ENCODE measurements around the gene ANO7. TPM values are rescaled to one million over a fixed set of nuclear protein-coding genes. Genes with fewer than 3 reads are reported as not detected.

Gene ANO7, protein sequence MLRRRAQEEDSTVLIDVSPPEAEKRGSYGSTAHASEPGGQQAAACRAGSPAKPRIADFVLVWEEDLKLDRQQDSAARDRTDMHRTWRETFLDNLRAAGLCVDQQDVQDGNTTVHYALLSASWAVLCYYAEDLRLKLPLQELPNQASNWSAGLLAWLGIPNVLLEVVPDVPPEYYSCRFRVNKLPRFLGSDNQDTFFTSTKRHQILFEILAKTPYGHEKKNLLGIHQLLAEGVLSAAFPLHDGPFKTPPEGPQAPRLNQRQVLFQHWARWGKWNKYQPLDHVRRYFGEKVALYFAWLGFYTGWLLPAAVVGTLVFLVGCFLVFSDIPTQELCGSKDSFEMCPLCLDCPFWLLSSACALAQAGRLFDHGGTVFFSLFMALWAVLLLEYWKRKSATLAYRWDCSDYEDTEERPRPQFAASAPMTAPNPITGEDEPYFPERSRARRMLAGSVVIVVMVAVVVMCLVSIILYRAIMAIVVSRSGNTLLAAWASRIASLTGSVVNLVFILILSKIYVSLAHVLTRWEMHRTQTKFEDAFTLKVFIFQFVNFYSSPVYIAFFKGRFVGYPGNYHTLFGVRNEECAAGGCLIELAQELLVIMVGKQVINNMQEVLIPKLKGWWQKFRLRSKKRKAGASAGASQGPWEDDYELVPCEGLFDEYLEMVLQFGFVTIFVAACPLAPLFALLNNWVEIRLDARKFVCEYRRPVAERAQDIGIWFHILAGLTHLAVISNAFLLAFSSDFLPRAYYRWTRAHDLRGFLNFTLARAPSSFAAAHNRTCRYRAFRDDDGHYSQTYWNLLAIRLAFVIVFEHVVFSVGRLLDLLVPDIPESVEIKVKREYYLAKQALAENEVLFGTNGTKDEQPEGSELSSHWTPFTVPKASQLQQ
- 1 to 10 TPM in 1 of 2 donors, under 1 TPM in 1; 0.99 to 1.6 TPM for total RNA-seq

DNA sequence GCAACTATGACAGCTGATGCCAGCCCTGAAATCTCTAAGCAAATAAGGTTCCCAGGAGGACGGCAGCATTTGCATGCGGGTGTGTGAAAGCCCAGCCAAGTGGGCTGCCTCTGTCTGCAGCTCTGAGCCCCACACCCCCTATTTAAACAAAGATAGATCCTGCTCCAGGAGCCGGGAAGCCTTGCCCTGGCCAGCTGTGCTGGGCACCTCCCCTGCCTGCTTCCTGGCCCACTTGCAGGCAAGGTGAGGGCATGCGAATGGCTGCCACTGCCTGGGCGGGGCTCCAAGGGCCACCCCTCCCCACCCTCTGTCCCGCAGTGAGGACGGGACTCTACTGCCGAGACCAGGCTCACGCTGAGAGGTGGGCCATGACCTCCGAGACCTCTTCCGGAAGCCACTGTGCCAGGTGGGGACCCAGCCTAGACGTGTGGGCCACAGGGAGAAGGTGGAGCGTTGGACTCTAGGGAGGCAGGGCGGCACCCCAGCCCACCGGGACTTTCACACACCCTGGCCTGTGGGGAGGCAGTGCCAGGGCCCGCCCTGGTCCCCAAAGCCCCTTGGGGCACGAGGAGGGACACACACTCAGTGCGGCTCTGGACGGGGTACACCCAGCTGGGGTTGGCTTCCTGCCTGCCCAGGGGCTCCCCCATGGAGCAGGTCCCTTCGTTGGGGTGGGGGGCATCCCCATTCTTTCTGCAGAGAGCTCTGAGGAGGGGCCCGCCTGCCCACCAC is at the start of gene ANO7:
ANO7 (plus strand) TSS at position 317 of the 732 bp plus-strand sequence. CDS start 1,387 bp downstream, outside the sequence.
- no peak within 1 kb of the TSS for H3K4me3 ChIP-seq
- ATAC-seq (no peak), DNase-seq (no peak)
- TF ChIP-seq, protein P1, sequence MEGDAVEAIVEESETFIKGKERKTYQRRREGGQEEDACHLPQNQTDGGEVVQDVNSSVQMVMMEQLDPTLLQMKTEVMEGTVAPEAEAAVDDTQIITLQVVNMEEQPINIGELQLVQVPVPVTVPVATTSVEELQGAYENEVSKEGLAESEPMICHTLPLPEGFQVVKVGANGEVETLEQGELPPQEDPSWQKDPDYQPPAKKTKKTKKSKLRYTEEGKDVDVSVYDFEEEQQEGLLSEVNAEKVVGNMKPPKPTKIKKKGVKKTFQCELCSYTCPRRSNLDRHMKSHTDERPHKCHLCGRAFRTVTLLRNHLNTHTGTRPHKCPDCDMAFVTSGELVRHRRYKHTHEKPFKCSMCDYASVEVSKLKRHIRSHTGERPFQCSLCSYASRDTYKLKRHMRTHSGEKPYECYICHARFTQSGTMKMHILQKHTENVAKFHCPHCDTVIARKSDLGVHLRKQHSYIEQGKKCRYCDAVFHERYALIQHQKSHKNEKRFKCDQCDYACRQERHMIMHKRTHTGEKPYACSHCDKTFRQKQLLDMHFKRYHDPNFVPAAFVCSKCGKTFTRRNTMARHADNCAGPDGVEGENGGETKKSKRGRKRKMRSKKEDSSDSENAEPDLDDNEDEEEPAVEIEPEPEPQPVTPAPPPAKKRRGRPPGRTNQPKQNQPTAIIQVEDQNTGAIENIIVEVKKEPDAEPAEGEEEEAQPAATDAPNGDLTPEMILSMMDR (IDR thresholded peaks at IDR 0.05): no peak
- no peak for TF ChIP-seq POLR2A (IDR thresholded peaks at IDR 0.05)
- H3K4me1 ChIP-seq: no peaks in the 10 kb centered on the region
- no peaks in the 10 kb centered on the region for H3K36me3 ChIP-seq (replicated peaks in 1 of 2; ENCODE audit: insufficient read depth in 1 of 2, low read depth in 2 of 2)
- intact Hi-C loops (cut with DNase I): no loop called here
- 35 to 52% methylated on average over 4 to 18 of the region's 21 CpGs for WGBS, 2 donors
- H3K27me3 ChIP-seq: no peaks in the 10 kb centered on the region
- H3K9me3 ChIP-seq: no peaks in the 10 kb centered on the region
- no peak within 1 kb of the TSS for H3K27ac ChIP-seq

DNA sequence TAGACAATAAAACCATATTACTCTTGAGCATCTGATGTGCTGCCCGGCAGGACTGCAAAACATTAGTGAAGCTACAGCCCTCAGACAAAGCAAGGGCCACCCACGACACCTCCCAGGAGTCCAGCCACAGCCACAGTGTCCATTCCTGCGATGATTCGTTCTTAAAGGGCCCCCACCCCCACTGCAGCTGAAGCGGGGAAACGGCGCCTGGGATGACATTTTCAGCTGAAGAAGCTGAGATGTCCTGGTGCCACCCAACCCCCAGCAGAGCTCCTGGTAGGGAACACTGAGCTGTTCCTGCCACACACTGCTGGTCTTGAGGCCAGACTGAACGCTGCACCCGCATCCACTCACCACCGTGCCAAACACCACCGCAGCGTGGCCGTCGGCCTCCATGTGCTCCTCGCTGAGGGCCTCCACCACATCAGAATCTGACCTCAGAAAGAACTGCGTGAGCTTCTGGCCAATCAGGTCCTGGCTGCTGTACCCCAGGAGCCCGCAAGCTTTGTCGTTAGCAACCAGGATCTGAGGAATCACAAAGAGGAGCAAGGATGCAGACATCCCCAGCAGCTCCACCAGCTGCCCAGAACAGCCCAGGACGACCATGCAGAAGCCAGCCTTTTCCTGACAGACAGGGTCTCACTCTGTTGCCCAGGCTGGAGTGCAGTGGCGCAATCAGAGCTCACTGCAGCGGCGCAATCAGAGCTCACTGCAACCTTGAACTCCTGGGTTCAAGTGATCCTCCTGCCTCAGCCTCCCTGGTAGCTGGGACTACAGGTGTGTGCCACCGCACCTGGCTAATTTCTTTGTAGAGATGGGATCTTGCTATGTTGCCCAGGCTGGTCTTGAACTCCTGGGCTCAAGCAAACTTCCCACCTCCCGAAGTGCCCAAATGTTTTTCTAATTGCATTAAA is 48.7 kb upstream of the ANO7 start:
- H3K4me3 ChIP-seq: no peak overlapping the region
- H3K27me3 ChIP-seq: no peaks in the 10 kb centered on the region
- DNase-seq (no peak), ATAC-seq (no peak)
- intact Hi-C loops (cut with DNase I): no loop called here
- no peaks in the 10 kb centered on the region for H3K4me1 ChIP-seq
- peaks cover 0 to 5% of the 10 kb centered on the region in 2 donors for H3K36me3 ChIP-seq (replicated peaks in 1 of 2; ENCODE audit: insufficient read depth in 1 of 2, low read depth in 2 of 2)
- no peak for TF ChIP-seq POLR2A (IDR thresholded peaks at IDR 0.05)
- TF ChIP-seq, protein P1 (IDR thresholded peaks at IDR 0.05): no peak
- H3K9me3 ChIP-seq: no peaks in the 10 kb centered on the region
- H3K27ac ChIP-seq: no peak overlapping the region
- 94% methylated on average over 8 to 24 of the region's 24 CpGs for WGBS, 2 donors

DNA sequence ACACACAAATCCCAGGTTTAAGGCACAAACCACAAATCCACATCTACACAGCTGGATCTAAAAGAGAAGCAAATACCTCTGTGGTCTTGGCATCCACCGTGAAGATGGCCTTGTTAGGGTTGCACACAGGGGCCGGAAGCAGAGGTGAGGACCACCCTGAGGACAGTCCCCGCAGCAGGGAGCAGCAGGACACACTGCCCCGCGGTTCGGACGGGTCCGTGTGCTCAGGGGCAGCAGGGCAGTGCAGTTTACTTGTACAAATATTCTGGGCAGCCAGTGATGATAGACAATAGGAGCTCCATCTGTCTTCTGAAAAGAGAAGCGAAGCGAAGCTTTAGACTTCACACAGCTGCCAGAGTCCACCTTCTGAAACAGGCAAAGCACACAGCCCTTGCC is 48.0 kb upstream of the ANO7 start:
- no peaks in the 10 kb centered on the region for H3K4me1 ChIP-seq
- 89 to 96% methylated on average over 10 of the region's 10 CpGs for WGBS, 2 donors
- no peaks in the 10 kb centered on the region for H3K27me3 ChIP-seq
- TF ChIP-seq, protein P1 (IDR thresholded peaks at IDR 0.05): no peak
- TF ChIP-seq POLR2A (IDR thresholded peaks at IDR 0.05): no peak
- H3K4me3 ChIP-seq: no peak overlapping the region
- peaks cover 0 to 5% of the 10 kb centered on the region in 2 donors for H3K36me3 ChIP-seq (replicated peaks in 1 of 2; ENCODE audit: insufficient read depth in 1 of 2, low read depth in 2 of 2)
- H3K9me3 ChIP-seq: no peaks in the 10 kb centered on the region
- ATAC-seq: no peak
- no peak overlapping the region for H3K27ac ChIP-seq
- intact Hi-C loops (cut with DNase I): no loop called here
- no peak for DNase-seq

DNA sequence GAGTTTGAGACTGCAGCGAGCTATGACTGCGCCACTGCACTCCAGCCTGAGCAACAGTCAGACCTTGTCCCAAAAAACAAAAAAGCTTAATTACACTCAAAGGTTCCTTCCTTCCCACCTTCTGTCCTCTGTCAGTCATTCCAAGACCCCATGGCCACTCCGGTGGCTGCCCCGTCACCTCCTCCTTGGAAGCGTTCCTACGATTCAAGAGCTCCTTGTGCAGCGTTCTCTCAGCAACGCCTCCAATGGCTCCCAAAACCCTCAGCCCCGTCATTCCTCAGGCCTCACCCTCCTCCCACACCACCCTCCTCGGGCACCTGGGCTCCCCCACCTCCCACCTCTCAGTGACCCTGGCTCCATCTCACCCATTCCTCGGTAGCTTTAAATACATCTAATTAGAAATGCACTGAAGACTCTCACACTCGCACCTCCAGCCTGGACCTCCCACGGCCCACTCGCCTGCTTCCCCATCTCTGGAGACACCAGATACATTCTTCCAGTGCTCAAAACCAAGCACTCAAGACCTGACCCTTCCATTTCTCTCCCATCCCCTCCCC is 47.2 kb upstream of the ANO7 start:
- TF ChIP-seq POLR2A (IDR thresholded peaks at IDR 0.05): no peak
- TF ChIP-seq, protein P1 (IDR thresholded peaks at IDR 0.05): no peak
- Histone ChIP-seq H3K27me3 (no peaks in the 10 kb centered on the region), H3K9me3 (no peaks in the 10 kb centered on the region), H3K4me1 (no peaks in the 10 kb centered on the region), H3K4me3 (no peak overlapping the region), H3K36me3 (replicated peaks in 1 of 2; ENCODE audit: insufficient read depth in 1 of 2, low read depth in 2 of 2) (peaks cover 0 to 5% of the 10 kb centered on the region in 2 donors), H3K27ac (no peak overlapping the region)
- DNase-seq (no peak), ATAC-seq (no peak)
- intact Hi-C loops (cut with DNase I): no loop called here
- WGBS, 2 donors: 94 to 95% methylated on average over 14 of the region's 14 CpGs
